HepG2 (cell line): ENCODE measurements around the gene BEGAIN. TPM values are rescaled to one million over a fixed set of nuclear protein-coding genes. Genes with fewer than 3 reads are reported as not detected.

ENCODE experiments used
- ATAC-seq: fragments of 200-7000 bp; cut with Tn5 transposase; 3 replicates; pipeline ENCODE4 v1.9.1; 2020; ENCODE audit warnings: mild to moderate bottlenecking, moderate library complexity
- BruUV-seq: library from RNA; stranded (reverse); fragments of 400-500 nt; replicated peaks from 2 replicates; lab custom pipeline; 2021; lab: Mats Ljungman, UMichigan
- CTCF ChIA-PET: fragments of 300-600 bp; formaldehyde crosslinking; extraction: SDS; loops from one replicate; lab custom pipeline; 2021; ENCODE audit warnings: low total read pairs, inconsistent platforms, low intra/inter-chr PET ratio; lab: Yijun Ruan, JAX
- POLR2A ChIA-PET: fragments of 350-600 bp; sonication (Branson Sonifier 250); formaldehyde crosslinking; loops from one replicate; lab custom pipeline; 2020; ENCODE audit warnings: antibody characterized with exemption, inconsistent platforms; lab: Yijun Ruan, JAX
- DNase-seq: peaks from one replicate; pipeline ENCODE4 v3.0.0-alpha.2; 2015; ENCODE audit warnings: low spot score
- FAIRE-seq: peaks from 3 replicates; lab custom pipeline; 2011; peaks lifted over from hg19 to GRCh38; lab: Jason Lieb, UNC
- H2AFZ ChIP-seq: one replicate; pipeline ENCODE4 v1.6.1; 2011; ENCODE audit warnings: low read length, inconsistent platforms
- H3K27ac ChIP-seq: fragments of 300-600 bp; 3 replicates; pipeline ENCODE4 v1.8.0; 2011; ENCODE audit warnings: mixed run types, mild to moderate bottlenecking, mixed read lengths, low read length, inconsistent platforms; ENCODE audit not compliant: insufficient read depth; ENCODE audit errors: extremely low read length
- H3K27me3 ChIP-seq, 2 experiments: fragments of 200-600 bp in 1 of 2; 2 replicates in 1 of 2; 3 replicates in 1 of 2; pipeline versions ENCODE4 v1.6.0 to v1.8.0; 2011; ENCODE audit warnings: low read length in 2 of 2, mild to moderate bottlenecking in 2 of 2, moderate library complexity in 2 of 2, inconsistent platforms in 1 of 2; ENCODE audit not compliant: insufficient read depth in 2 of 2, control insufficient read depth in 1 of 2
- H3K36me3 ChIP-seq, 2 experiments: fragments of 200-600 bp in 1 of 2; replicated peaks in 1 of 2; 2 replicates in 1 of 2; 3 replicates in 1 of 2; pipeline versions ENCODE4 v1.5.1 to v1.8.0; 2011; ENCODE audit warnings: low read length in 2 of 2, inconsistent platforms in 1 of 2; ENCODE audit not compliant: insufficient read depth in 2 of 2, control insufficient read depth in 1 of 2
- H3K4me1 ChIP-seq: 2 replicates; pipeline ENCODE4 v1.5.1; 2012; ENCODE audit warnings: low read length, inconsistent platforms; ENCODE audit not compliant: insufficient read depth
- H3K4me2 ChIP-seq: 2 replicates; pipeline ENCODE4 v1.6.0; 2011; ENCODE audit warnings: low read depth, low read length, inconsistent platforms
- H3K4me3 ChIP-seq, 3 experiments: fragments of 200-600 bp in 1 of 3; sonication (generic), shearing (Covaris generic) in 1 of 3; replicated peaks in 1 of 3; 2 replicates each; pipeline ENCODE4 v1.5.1; 2011 to 2016; ENCODE audit warnings: low read length in 3 of 3, inconsistent platforms in 2 of 3, low read depth in 2 of 3, mild to moderate bottlenecking in 2 of 3, control low read depth in 1 of 3, mixed read lengths in 1 of 3; ENCODE audit not compliant: insufficient read depth in 1 of 3
- H3K79me2 ChIP-seq: one replicate; pipeline ENCODE4 v1.6.1; 2011; ENCODE audit warnings: low read length, inconsistent platforms; ENCODE audit not compliant: insufficient read depth
- H3K9ac ChIP-seq: 2 replicates; pipeline ENCODE4 v1.6.0; 2011; ENCODE audit warnings: mild to moderate bottlenecking, low read depth, low read length, inconsistent platforms; ENCODE audit not compliant: insufficient read depth
- H3K9me3 ChIP-seq: 2 replicates; pipeline ENCODE4 v1.5.1; 2012; ENCODE audit warnings: mild to moderate bottlenecking, low read length
- H4K20me1 ChIP-seq: 2 replicates; pipeline ENCODE4 v1.6.0; 2011; ENCODE audit warnings: inconsistent platforms, mild to moderate bottlenecking, low read length, moderate library complexity; ENCODE audit not compliant: insufficient read depth
- ATF2 ChIP-seq: sonication (generic); formaldehyde crosslinking; IDR thresholded peaks from 2 replicates; pipeline ENCODE4 v1.4.0; 2020; ENCODE audit warnings: missing genetic modification reagents
- CBX1 ChIP-seq: IDR thresholded peaks from one replicate; pipeline ENCODE4 v1.6.1; 2016; ENCODE audit warnings: antibody characterized with exemption, low read depth
- HMG20B ChIP-seq: conservative IDR thresholded peaks from 2 replicates; pipeline ENCODE4 v1.6.1; 2016; ENCODE audit warnings: missing genetic modification reagents, missing compliant biosample characterization
- MBD4 ChIP-seq: IDR thresholded peaks from 2 replicates; pipeline ENCODE4 v1.6.1; 2012; ENCODE audit warnings: low read length, inconsistent platforms, borderline replicate concordance
- ZNF354B ChIP-seq: sonication (generic); formaldehyde crosslinking; IDR thresholded peaks from 2 replicates; pipeline ENCODE4 v1.8.0; 2022; ENCODE audit warnings: mild to moderate bottlenecking, missing genetic modification reagents
- ZNF761 ChIP-seq: sonication (generic); formaldehyde crosslinking; conservative IDR thresholded peaks from 2 replicates; pipeline ENCODE4 v1.4.0; 2020; ENCODE audit warnings: mild to moderate bottlenecking, missing genetic modification reagents
- WGBS: methylation state at CpG from one replicate; pipeline ENCODE4 v1.1.6; 2017; ENCODE audit warnings: low lambda C conversion rate; 5-methylcytosine and 5-hydroxymethylcytosine counted together
- in situ Hi-C: cut with HindIII; loops from 2 replicates; pipeline ENCODE4 v1.10.0; 2017; ENCODE audit warnings: low pct_unique_long_range_greater_than_20kb; ENCODE audit not compliant: extremely low pct_ligation_motif_present
- intact Hi-C: fragments of 100-400 bp; cut with micrococcal nuclease; formaldehyde crosslinking; loops from one replicate; pipeline ENCODE4 v1.10.0; 2022; ENCODE audit not compliant: unreplicated experiment
- polyA plus RNA-seq, 8 experiments: library from polyadenylated mRNA; depleted of rRNA in 3 of 8; stranded (reverse) in 7 of 8; unstranded in 1 of 8; fragments of >200 nt; fragmentation: Illumina TruSeq in 4 of 8; extraction: Trizol in 4 of 8; gene quantifications; 2 replicates each; pipeline versions ENCODE4 v1.2.1 to v1.2.3, GENCODE V29; 2011 to 2016; ENCODE audit warnings: low read depth in 4 of 8, missing spikeins in 1 of 8, mixed read lengths in 1 of 8; ENCODE audit not compliant: insufficient read depth in 1 of 8
- total RNA-seq, 5 experiments: library from RNA; depleted of rRNA; stranded (reverse); fragments of >200 nt; fragmentation: Illumina TruSeq; extraction: Trizol; gene quantifications; 2 replicates each; pipeline ENCODE4 v1.2.3, GENCODE V29; 2016; ENCODE audit warnings: low read depth in 1 of 5
- TF ChIP-seq, protein P1 (sequence below), 2 experiments: sonication (generic) in 1 of 2; formaldehyde crosslinking in 1 of 2; IDR thresholded peaks; 2 replicates each; pipeline versions ENCODE4 v1.4.0 to v1.6.1; 2018 to 2020; ENCODE audit warnings: missing genetic modification reagents in 2 of 2, borderline replicate concordance in 1 of 2, low read depth in 1 of 2, mild to moderate bottlenecking in 1 of 2, missing biosample characterization in 1 of 2
- TF ChIP-seq, protein P2 (sequence below): sonication (generic); formaldehyde crosslinking; IDR thresholded peaks from 2 replicates; pipeline ENCODE4 v1.5.1; 2020; ENCODE audit warnings: mild to moderate bottlenecking, missing genetic modification reagents, borderline replicate concordance

The BEGAIN gene
- total and polyA plus RNA-seq, 2 of the 13 experiments (the other 11 are each of a cell fraction or from before 2014, with no cell fraction given) = not detected

DNA sequence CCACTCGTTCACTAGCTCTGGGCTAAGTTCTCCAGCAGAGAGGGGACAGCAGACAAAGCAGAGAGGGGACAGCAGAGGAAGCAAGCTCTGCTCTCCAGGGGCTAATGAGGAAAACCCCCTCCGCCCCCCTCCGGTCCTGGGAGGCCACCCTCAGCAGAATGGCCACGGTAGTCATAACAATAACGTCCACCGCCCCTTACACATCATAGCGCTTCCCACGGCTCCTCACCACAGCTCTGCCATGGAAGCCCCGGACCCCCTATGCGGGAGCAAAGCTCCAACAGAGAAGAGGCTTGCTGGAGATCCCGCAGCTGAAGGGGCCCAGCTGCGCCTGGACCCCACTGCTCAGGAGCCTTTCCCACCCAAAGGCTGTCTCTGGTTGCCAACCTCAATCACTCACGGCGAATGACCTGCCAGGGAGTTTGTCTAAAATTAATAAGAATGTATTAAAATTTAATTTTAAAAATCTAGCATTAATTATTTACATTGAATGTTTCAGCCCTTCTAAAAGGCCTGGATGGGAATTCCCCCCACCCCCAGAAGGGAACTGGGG is 17.4 kb downstream of the BEGAIN start:
- Histone ChIP-seq H3K4me2 (no peak overlapping the region), H3K4me1 (no peaks in the 10 kb centered on the region), H2AFZ (no peak overlapping the region), H3K27ac (no peak overlapping the region), H3K79me2 (no peaks in the 10 kb centered on the region), H4K20me1 (no peaks in the 10 kb centered on the region), H3K9ac (no peak overlapping the region), H3K9me3 (no peaks in the 10 kb centered on the region), H3K27me3 (peaks cover 12 to 84% of the 10 kb centered on the region in 2 experiments), H3K36me3 (no peaks in the 10 kb centered on the region), H3K4me3 (no peak overlapping the region)
- no peak for DNase-seq
- in situ Hi-C loops = no loop called here
- CTCF ChIA-PET = no interaction called here
- no peak for FAIRE-seq
- 3% methylated on average over 8 of the region's 14 CpGs for WGBS
- POLR2A ChIA-PET = no interaction called here
- ATAC-seq = no peak
- TF ChIP-seq ZNF761 (CRISPR knock-in tag) = no peak
- TF ChIP-seq HMG20B = no peak
- TF ChIP-seq, protein P1, sequence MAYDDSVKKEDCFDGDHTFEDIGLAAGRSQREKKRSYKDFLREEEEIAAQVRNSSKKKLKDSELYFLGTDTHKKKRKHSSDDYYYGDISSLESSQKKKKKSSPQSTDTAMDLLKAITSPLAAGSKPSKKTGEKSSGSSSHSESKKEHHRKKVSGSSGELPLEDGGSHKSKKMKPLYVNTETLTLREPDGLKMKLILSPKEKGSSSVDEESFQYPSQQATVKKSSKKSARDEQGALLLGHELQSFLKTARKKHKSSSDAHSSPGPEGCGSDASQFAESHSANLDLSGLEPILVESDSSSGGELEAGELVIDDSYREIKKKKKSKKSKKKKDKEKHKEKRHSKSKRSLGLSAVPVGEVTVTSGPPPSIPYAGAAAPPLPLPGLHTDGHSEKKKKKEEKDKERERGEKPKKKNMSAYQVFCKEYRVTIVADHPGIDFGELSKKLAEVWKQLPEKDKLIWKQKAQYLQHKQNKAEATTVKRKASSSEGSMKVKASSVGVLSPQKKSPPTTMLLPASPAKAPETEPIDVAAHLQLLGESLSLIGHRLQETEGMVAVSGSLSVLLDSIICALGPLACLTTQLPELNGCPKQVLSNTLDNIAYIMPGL (CRISPR knock-in tag; IDR thresholded peaks at IDR 0.05; ENCODE audit: borderline replicate concordance in 1 of 2, low read depth in 1 of 2) = no peak
- TF ChIP-seq, protein P2, sequence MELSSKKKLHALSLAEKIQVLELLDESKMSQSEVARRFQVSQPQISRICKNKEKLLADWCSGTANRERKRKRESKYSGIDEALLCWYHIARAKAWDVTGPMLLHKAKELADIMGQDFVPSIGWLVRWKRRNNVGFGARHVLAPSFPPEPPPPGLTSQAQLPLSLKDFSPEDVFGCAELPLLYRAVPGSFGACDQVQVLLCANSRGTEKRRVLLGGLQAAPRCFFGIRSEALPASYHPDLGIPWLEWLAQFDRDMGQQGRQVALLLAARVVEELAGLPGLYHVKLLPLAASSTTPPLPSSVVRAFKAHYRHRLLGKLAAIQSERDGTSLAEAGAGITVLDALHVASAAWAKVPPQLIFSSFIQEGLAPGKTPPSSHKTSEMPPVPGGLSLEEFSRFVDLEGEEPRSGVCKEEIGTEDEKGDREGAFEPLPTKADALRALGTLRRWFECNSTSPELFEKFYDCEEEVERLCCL = no peak
- TF ChIP-seq CBX1 = no peak
- no peak for TF ChIP-seq ATF2
- TF ChIP-seq ZNF354B (CRISPR knock-in tag) = no peak
- no peak for TF ChIP-seq MBD4
- intact Hi-C loops = no loop called here
- no TSS peak for BruUV-seq
